GM21360 (cell line): ENCODE results near the gene R3HDM4.
"Not testable (repeated sequence)": the region's sequence is repeated elsewhere in the genome, so short reads cannot be mapped to it uniquely, and the experiment has no call there.

Source experiments
- ATAC-seq: cut with Tn5 transposase; IDR thresholded peaks from one replicate; pipeline ENCODE4 v1.9.1; 2021; ENCODE audit warnings: mild to moderate bottlenecking, moderate library complexity; ENCODE audit not compliant: unreplicated experiment

The R3HDM4 gene

DNA sequence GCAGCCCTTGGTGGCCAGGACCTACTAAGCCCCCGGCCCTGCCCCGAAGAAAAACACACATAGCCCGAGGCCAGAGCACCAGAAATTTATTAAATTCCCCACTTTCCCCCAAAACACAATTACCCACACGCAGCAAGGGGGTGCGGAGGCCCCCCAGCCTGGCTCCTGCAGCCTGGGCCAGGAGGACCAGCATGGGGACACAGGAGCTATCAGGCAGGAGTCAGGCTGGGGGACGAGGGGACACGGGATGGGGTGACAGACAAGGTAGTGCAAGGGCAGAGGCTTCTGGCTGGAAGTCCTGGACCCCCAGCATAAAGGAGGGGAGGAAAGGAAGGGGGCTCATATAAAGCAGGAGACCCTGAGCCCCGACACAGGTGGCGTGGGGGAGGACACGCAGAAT, 16.6 kb downstream of the R3HDM4 start:
- no peak for ATAC-seq

DNA sequence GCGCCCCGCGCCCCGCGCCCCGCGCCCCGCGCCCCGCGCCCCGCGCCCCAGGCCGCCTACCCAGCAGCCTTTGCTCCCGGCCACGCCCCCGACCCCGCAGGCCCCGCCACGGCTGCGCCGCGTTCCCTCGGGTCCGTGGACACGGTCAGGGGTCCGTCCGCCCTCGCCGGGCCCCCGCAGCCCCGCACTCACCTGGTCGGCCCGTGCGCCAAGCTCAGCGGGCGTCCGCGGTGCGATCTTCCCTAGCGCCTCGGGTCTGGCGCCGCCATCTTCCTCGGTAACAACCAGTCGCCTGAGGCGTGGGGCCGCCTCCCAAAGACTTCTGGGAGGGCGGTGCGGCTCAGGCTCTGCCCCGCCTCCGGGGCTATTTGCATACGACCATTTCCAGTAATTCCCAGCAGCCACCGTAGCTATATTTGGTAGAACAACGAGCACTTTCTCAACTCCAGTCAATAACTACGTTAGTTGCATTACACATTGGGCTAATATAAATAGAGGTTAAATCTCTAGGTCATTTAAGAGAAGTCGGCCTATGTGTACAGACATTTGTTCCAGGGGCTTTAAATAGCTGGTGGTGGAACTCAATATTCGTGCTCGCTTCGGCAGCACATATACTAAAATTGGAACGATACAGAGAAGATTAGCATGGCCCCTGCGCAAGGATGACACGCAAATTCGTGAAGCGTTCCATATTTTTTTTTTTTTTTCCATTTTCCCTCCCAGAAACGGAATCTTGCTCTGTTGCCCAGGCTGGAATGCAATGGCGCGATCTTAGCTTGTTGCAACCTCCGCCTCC, 19.9 kb downstream of the R3HDM4 start, which contains the start of the genes MED16 and RNU6-9:
Gene MED16 (minus strand): TSS at position 294 of the 796 bp plus-strand sequence. CDS start 2,056 bp downstream, outside the sequence.
Gene RNU6-9 (plus strand): TSS at position 591 of the 796 bp plus-strand sequence.
- peak; percentile 73 for ATAC-seq

DNA sequence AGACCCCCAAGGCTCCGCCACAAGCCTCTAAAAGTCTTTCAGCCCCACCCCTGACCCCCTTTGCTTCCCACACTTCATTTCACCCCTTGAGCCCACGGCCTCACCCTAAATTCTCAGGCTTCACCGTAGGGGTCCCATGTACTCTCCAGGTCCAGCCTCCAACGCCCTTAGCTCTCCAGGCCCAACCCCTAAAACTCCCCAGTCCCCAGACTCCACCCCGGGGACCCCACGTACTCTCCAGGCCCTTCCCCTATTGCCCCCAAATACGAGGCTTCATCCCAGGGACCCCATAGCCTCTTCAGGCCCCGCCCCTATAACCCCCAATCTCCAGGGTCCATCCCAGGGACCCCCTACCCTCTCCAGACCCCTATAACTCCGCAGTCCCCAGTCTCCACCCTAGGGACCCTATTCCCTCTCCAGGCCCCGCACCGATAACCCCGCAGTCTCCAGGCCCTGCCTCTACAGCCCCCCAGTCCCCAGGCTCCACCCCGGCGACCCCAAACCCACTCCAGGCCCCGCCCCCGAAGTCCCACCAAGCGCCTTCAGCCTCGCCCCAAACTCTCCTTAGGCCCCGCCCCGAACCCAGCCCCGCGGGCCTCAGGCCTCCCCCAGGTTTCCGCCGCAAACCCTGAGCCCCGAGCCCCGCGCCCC, 20.7 kb downstream of the R3HDM4 start:
- no peak for ATAC-seq

DNA sequence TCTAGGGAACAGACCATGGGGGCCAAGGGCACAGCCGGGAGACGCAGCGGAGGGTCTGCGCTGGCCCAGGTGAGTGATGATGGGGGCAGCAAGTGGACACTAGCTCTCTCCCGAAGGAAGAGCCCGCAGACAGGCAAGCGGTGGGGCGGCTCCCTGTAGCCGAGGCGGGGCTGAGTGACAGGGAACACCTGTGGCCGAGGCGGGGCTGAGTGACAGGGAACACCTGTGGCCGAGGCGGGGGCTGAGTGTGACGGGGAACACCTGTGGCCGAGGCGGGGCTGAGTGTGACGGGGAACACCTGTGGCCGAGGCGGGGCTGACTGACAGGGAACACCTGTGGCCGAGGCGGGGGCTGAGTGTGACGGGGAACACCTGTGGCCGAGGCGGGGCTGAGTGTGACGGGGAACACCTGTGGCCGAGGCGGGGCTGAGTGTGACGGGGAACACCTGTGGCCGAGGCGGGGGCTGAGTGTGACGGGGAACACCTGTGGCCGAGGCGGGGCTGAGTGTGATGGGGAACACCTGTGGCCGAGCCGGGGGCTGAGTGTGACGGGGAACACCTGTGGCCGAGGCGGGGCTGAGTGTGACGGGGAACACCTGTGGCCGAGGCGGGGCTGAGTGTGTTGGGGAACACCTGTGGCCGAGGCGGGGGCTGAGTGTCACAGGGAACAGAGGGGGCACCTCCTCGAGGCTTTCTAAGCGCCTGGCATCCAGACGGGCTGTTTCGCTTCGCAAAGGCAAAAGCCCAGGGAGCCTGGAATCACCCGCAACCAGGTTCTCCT, 21.4 kb downstream of the R3HDM4 start:
- not testable (repeated sequence) for ATAC-seq

DNA sequence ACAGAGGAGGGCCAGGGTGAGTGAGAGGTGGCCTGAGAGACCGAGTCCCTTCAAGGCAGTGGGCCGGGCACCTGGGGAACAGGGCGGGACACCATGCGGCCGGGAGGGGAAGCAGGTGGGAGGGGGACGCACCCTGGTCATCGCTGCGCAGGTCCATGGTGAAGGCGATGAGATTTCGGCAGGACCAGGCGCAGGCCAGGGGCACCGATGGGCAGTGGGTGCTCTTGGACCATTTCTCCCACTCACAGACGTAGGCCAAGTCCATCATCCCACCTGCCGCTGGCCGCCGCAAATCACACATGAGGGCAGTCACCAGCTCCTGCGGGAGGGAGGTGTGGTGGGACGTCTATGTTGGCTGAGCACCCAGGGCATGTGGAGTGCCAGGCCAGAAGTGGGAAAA, 22.2 kb downstream of the R3HDM4 start:
- ATAC-seq, result no peak

DNA sequence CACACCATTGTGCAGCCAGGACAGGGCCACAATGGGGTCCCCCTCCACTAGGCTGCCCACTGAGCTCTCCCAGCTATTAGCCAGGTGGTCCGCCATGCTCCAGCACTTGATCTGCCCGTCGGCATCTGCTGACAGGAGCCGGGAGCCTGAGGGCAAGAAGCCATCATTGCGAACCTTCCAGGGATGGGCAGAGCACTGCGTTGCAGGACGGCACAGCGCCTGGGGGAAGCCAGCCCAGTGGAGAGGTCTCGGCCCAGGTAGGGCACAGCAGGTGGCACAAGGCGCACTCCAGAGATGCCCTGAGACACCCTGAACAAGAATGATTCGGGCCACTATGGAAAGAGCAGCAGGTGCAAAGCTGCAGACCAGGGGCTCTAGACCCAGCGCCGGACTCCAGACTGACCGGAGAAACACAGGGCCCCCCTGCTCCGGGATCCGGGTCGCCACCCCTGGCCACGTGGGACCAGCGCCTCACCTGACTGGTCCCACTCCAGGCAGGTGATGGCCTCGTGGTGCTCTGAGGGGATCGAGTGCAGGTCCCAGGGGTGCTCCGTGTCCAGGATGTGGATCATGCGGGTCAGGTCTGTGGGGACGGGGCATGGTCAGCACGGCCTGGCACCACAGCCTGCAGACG, 23.2 kb downstream of the R3HDM4 start:
- no peak for ATAC-seq

DNA sequence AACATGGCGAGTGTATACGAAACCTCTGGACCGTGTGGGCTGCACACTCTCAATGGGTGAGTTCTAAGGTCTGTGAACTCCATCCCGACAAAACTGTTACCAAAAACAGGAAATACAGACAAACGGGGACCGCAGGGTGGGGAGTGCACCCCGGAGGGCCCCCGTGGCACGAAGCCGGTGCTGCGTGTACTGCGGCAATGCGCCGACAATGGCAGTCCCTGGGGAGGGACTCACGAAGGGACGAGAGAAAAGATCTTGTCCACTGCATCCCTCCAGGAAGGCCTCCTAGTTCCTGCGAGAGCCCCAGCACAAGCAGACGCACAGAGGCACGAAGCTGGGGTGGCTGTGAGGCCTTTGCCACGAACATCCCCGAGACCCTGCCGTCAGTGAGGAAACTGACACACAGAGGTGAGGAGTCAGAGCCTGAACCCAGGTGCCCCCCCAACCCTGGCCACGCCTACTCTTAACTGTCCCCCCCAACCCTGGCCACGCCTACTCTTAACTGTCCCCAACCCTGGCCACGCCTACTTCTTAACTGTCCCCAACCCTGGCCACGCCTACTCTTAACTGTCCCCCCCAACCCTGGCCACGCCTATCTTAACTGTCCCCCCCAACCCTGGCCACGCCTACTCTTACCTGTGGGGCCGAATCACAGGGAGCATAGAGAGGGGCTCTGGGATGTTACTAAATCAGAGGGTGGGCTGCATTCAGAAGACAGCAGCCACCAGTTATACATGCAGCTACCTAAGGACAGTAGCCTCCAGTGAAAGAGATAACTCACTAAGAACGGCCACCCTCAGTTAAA, 24.2 kb downstream of the R3HDM4 start:
- no peak for ATAC-seq

DNA sequence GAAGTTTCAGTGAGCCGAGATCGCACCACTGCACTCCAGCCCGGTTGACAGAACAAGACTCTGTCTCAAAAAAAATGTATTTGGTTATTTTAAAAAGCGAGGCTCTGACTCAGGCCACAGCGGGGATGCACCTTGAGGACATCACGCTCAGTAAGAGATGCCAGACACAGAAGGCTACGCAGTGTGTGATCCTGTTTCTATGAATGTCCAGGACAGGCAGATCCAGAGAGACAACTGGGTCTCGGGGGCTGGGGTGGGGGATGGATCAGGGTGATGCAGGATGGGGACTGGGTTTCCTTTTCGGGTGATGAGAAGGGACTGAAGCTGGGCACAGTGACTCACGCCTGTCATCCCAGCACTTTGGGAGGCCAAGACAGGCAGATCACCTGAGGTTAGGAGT, 25.4 kb downstream of the R3HDM4 start:
- ATAC-seq, result no peak

DNA sequence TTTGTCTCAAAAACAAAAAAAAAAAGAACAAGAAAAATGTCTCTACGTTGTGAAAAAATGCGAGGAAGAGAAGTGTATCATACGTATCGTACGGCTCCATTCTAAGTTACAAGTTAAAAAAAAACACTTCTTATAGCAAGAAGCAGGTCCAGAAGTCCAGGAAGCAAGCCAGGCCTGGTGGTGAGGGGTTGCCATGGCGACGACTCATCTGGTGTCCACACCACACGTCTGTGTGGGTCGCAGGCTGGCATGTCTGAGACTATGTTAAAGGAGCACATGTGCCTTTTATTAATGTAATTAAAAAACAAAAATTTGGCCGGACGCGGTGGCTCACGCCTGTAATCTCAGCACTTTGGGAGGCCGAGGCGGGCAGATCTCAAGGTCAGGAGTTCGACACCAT, 25.9 kb downstream of the R3HDM4 start:
- ATAC-seq, result no peak

DNA sequence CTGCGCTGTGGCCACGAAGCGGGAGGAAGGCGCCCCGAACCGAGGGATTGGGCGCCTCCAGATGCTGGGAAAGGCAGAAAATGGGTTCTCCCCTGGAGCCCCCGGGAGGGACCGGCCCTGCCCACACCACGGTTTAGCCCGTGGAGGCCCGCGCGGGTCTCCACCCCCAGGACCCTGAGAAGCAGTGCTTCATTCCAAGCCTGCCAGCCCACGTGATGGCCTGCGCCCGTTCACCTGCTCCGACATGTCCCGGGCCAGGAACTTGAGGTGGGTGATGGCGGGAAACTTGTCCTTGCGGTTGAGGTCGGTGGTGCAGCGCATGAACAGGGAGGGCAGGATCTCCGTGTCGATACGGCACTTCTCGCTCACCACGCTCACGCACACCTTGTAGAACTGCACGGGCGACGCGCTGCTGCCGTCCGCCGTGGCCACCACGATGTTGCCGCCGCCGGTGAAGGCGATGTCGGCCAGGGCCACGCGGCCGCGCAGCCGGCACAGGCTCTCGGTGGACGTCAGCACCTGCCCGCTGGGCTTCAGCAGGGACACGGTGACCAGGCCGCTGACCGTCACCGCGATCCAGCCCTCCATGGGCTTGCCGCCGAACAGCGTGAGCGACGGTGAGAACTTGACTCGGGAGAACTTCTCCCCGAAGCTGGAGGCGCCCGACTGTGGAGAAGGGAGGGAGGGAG, 27.3 kb downstream of the R3HDM4 start:
- no peak for ATAC-seq

DNA sequence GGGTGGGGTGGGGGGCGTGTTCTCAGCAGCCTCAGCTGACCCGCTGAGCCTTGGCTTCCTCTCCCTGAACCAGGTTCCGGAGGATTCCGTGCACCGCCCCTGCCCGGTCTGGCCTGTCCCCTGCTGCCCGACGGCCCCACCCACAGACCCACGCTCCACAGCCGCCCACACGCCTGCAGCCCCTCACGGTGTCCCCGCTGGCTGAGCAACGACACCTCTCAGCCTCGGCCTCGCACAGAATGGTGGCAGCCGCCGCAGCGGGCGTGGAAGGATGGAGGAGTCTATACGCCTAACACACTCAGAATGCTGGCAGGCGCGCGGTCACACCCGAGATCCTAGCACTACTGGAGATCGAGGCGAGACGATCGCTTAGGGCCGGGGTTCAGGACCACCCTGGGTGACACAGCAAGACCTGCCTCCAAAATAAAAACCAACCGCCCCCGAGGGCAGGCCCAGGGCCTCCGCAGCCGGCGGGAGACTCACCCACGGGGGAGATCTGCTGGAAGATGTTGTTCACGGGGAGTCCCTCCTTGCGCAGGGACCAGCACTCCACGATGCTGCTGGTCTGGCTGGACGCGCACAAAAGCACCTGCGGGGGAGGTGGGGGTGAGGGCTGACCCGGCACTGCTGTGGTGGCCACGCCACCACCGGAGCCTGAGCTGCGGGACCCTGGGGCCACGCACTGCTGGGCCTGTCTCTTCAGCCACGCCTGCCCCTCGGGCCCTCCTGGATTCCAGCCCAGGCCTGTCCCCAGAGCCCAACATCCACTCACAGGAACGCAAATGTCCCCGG, 28.4 kb downstream of the R3HDM4 start:
- ATAC-seq, result no peak

DNA sequence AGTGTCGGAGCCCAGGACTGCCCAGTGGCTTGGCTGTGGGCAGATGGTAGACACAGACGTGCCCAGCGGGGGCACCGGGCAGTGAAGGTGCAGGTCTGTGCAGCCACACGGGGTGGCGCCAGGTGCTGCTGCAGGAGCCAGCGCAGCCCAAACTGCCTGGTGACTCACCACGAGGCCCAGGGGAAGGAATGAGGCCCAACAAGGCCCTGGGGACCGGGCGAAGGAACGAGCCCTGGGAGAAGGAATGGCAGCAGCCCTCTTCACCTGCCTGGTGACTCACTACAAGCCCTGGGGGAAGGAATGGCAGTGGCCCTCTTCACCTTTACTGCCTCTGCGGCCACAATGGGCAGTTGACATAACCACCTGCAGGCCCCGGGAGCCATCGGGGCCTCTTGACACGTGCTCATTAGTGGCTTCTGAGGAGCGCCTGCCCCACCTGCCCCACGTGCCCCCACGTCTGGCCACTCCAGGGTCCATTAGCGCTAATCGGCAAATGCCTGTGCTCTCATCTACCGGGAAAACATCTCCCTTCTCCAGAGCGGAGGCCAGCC, 29.3 kb downstream of the R3HDM4 start:
- no peak for ATAC-seq

DNA sequence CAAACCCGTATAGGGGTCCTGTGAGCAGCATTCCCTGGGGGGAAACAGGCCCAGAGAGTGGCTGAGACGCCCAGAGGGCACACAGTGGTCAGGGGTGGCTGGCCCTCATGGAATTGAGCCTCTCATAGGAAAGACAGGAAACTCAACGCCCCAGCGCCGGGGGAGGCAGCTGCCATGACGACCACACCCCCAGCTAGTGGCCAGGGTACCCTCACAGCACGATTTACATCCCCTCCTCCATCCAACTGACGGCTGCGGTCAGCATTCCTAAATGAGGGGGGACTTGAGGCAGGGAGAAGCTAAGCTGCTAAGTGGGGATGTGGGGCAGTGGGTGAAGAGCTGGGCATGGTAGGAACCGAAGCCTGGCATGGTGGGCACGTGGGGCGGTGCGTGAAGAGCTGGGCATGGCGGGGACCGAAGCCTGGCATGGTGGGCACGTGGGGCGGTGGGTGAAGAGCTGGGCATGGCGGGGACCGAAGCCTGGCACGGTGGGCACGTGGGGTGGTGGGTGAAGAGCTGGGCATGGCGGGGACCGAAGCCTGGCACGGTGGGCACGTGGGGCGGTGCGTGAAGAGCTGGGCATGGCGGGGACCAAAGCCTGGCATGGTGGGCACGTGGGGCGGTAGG, 30.0 kb downstream of the R3HDM4 start:
- no peak for ATAC-seq

DNA sequence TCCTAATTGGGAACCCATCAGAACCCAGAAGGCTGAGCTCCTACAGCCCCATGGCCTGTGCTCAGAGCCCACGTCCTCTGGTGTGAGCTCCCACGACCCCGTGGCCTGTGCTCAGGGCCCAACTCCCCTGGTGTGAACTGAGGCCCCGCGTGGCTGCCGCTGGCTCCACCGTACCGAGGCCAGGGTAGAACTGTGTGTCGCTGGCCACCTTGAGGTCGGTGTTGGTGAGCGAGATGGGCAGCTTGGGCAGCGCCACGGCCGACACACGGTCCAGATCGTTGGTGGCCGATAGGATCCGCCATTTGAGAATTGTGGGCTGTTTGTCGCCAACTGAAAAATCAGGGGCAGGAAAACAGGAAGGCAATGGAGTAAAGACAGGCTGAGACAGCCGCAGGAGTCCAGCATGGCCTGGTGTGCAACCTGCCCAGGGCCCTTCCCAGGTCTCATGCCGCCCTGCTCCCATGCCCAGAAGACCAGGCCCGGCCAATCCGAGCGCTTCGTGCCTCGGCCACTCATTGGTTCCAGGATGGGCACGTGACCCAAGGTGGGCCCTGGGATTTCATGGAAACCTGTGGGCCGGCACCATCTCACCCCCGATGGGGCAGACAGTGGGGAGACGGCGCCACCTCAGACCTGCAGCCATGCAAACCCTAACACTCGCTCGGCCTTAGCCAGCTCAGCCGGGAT, 31.5 kb downstream of the R3HDM4 start:
- ATAC-seq, result no peak

DNA sequence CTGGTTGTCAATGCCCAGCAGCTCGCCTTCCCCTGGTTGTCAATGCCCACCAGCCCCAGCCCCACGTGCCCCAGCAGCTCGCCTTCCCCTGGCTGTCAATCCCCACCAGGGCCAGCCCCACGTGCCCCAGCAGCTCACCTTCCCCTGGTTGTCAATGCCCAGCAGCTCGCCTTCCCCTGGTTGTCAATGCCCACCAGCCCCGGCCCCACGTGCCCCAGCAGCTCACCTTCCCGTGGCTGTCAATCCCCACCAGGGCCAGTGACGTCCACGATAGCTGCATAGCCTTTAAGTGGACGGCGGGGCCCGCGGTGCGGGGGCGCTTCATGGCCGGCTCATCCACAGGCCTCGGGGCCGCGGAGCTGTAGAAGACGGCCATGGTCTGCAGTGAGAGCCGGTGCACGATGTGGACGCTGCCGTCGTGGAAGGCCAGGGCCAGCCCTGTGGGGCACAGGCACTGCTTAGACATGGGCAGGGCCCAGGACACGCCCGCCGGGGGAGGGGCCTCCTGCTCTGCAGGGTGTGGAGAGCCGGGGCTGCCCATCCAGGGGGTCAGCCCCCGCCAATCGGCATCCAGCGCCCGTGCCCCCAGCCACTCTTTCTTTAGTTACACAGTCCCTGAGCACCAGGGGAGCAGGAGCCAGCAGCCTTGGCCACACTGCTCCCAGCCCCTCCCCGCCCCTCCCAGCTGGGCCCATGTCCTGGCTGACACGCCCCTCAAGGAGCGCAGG, 33.1 kb downstream of the R3HDM4 start:
- ATAC-seq, result no peak

DNA sequence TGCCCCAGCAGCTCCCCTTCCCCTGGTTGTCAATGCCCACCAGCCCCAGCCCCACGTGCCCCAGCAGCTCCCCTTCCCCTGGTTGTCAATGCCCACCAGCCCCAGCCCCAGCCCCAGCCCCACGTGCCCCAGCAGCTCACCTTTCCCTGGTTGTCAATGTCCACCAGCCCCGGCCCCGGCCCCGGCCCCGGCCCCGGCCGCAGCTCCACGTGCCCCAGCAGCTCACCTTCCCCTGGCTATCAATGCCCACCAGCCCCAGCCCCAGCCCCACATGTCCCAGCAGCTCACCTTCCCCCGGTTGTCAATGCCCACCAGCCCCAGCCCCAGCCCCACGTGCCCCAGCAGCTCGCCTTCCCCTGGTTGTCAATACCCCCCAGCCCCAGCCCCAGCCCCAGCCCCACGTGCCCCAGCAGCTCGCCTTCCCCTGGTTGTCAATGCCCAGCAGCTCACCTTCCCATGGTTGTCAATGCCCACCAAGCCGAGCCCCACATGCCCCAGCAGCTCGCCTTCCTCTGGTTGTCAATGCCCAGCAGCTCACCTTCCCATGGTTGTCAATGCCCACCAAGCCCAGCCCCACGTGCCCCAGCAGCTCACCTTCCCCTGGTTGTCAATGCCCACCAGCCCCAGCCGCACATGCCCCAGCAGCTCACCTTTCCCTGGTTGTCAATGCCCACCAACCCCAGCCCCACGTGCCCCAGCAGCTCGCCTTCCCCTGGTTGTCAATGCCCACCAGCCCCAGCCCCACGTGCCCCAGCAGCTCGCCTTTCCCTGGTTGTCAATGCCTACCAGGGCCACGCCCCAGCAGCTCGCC, 34.1 kb downstream of the R3HDM4 start:
- not testable (repeated sequence) for ATAC-seq
